ENCODE data around the gene CCDC106. TPM values are rescaled to one million over a fixed set of nuclear protein-coding genes. Genes with fewer than 3 reads are reported as not detected.

The CCDC106 gene
- polyA plus RNA-seq, 1 donor, result 19.3 TPM

DNA sequence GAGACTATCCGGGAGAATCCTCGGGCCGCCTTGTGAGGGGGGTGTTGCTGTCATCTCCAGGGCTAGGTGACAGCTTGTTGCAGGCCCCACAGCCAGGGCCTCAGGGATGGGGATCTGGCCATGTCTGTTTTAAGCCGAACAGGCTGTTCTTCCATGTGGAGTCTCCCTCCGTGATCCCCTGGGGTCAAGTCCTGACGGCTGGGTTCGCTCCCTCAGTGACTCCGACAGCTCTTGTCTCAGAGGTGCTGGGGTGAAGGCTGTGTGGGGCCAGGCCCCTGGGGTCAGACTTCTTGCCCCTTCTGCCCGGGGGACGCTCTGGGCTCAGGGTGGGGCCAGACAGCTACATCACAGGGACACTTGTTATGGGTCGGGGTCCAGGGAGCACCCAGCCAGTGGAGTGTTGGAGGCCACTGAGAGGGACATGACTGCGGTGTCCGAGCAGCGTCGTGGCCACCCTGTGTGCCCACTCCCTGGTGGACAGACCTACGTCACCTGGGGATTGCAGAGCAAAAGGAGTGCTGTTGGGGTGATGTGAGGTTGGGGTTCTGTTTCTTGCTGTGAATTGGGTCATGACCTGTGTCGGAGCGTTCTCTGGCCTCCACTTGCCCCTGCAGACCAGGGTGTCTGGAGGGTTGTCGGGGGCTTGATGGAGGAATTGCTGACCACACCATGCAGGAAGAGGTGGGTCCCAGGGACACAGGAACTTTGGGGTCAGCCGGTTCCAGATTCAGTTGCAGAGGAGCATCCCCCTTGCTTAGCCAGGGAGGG lies 48.5 kb downstream of the CCDC106 start:
- DNase-seq, result no peak

- DNase-seq, result no peak
Measured at GRCh38 chr19:55697069-55697440, 49.0 kb downstream of the CCDC106 start.

DNA sequence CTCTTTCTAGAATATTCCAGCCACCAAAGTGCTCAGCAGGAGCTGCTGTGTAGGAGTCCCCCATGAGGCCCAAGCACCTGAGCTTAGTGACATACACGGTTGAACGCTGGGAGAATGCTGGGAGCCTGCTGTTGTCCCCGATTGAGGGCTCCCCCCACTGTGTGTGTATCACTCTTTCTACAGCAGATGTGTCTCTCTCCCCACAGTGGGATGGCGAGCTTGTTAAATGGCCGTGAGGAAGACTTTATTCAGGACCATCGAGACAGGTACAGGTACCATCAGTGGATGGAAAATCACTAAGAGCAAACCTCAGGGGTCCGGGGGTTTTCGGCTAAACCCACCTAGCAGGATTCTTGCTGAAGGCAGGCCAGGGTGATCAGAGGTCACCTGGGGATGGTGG lies 49.7 kb downstream of the CCDC106 start:
- no peak for DNase-seq

GRCh38 chr19:55698256-55698655 lies 50.2 kb downstream of the CCDC106 start:
- no peak for DNase-seq

GRCh38 chr19:55699221-55699620 lies 51.2 kb downstream of the CCDC106 start:
- DNase-seq, result no peak

- DNase-seq, result no peak
Measured at GRCh38 chr19:55700813-55701212, 52.8 kb downstream of the CCDC106 start.

GRCh38 chr19:55702131-55702627 lies 54.2 kb downstream of the CCDC106 start:
- no peak for DNase-seq

Other genes starting within 250 kb of the CCDC106 start
- 43.7 TPM for gene UBE2S, start 240.4 kb upstream of the CCDC106 start, polyA plus RNA-seq (ENCODE audit: insufficient read length)
- 0.20 TPM for gene SHISA7, start 204.9 kb upstream of the CCDC106 start, polyA plus RNA-seq (ENCODE audit: insufficient read length)
- gene ISOC2, start 186.6 kb upstream of the CCDC106 start, polyA plus RNA-seq (ENCODE audit: insufficient read length), result 30.1 TPM
- not detected for gene C19orf85, start 183.5 kb upstream of the CCDC106 start, polyA plus RNA-seq (ENCODE audit: insufficient read length)
- 2.4 TPM for gene ZNF628, start 171.6 kb upstream of the CCDC106 start, polyA plus RNA-seq (ENCODE audit: insufficient read length)
- 36.8 TPM for gene NAT14, start 163.0 kb upstream of the CCDC106 start, polyA plus RNA-seq (ENCODE audit: insufficient read length)
- gene SSC5D, start 159.8 kb upstream of the CCDC106 start, polyA plus RNA-seq (ENCODE audit: insufficient read length), result 1.1 TPM
- 1.1 TPM for gene SBK2, start 111.1 kb upstream of the CCDC106 start, polyA plus RNA-seq (ENCODE audit: insufficient read length)
- 0.58 TPM for gene SBK3, start 102.7 kb upstream of the CCDC106 start, polyA plus RNA-seq (ENCODE audit: insufficient read length)
- gene ZNF579, start 67.4 kb upstream of the CCDC106 start, polyA plus RNA-seq (ENCODE audit: insufficient read length), result 16.1 TPM
- 20.7 TPM for gene FIZ1, start 48.7 kb upstream of the CCDC106 start, polyA plus RNA-seq (ENCODE audit: insufficient read length)
- 5.4 TPM for gene ZNF524, start 47.9 kb upstream of the CCDC106 start, polyA plus RNA-seq (ENCODE audit: insufficient read length)
- 6.3 TPM for gene ZNF865, start 42.6 kb upstream of the CCDC106 start, polyA plus RNA-seq (ENCODE audit: insufficient read length)
- gene ZNF784, start 23.6 kb upstream of the CCDC106 start, polyA plus RNA-seq (ENCODE audit: insufficient read length), result 10.0 TPM
- gene ZNF580, start 7.2 kb upstream of the CCDC106 start, polyA plus RNA-seq (ENCODE audit: insufficient read length), result 39.9 TPM
- 20.7 TPM for gene ZNF581, start 4.6 kb upstream of the CCDC106 start, polyA plus RNA-seq (ENCODE audit: insufficient read length)
- 164 TPM for gene U2AF2, start 6.8 kb downstream of the CCDC106 start, polyA plus RNA-seq (ENCODE audit: insufficient read length)
- gene EPN1, start 27.0 kb downstream of the CCDC106 start, polyA plus RNA-seq (ENCODE audit: insufficient read length), result 83.3 TPM
- 0.17 TPM for gene NLRP9, start 90.2 kb downstream of the CCDC106 start, polyA plus RNA-seq (ENCODE audit: insufficient read length)
- not detected for gene RFPL4A, start 110.9 kb downstream of the CCDC106 start, polyA plus RNA-seq (ENCODE audit: insufficient read length)
- gene RFPL4AL1, start 120.9 kb downstream of the CCDC106 start, polyA plus RNA-seq (ENCODE audit: insufficient read length), result 0.25 TPM
- gene NLRP11, start 183.8 kb downstream of the CCDC106 start, polyA plus RNA-seq (ENCODE audit: insufficient read length), result 0.25 TPM
- gene NLRP4, start 188.3 kb downstream of the CCDC106 start, polyA plus RNA-seq (ENCODE audit: insufficient read length), result not detected

Measured in left kidney (tissue), 2 donors.